Chondrocyte (in vitro differentiated cells): ENCODE data around the gene ELMOD1. TPM values are rescaled to one million over a fixed set of nuclear protein-coding genes. Genes with fewer than 3 reads are reported as not detected.
A peak's percentile ranks its signal among the peaks of the same experiment; 100 is the strongest.

ENCODE experiments used
- DNase-seq: peaks from one replicate; pipeline ENCODE4 v3.0.0; 2021; ENCODE audit warnings: mixed read lengths, low spot score
- H3K27ac Mint-ChIP-seq: one replicate; pipeline ENCODE4 v1.8.0; 2021; ENCODE audit warnings: mild to moderate bottlenecking, moderate library complexity, mixed read lengths; ENCODE audit not compliant: unreplicated experiment
- H3K27me3 Mint-ChIP-seq: 2 replicates; pipeline ENCODE4 v1.8.0; 2021; ENCODE audit warnings: low read depth, mixed read lengths
- H3K36me3 Mint-ChIP-seq: 2 replicates; pipeline ENCODE4 v1.8.0; 2021; ENCODE audit warnings: low read depth, mixed read lengths
- H3K4me1 Mint-ChIP-seq: 2 replicates; pipeline ENCODE4 v1.8.0; 2021; ENCODE audit warnings: low read depth, mild to moderate bottlenecking, mixed read lengths
- H3K4me3 Mint-ChIP-seq: one replicate; pipeline ENCODE4 v1.8.0; 2021; ENCODE audit warnings: mild to moderate bottlenecking, moderate library complexity, mixed read lengths; ENCODE audit not compliant: unreplicated experiment
- H3K9me3 Mint-ChIP-seq: 2 replicates; pipeline ENCODE4 v1.8.0; 2021; ENCODE audit warnings: low read depth, mixed read lengths
- CTCF ChIP-seq: fragments of 200-600 bp; sonication (generic); IDR thresholded peaks from 2 replicates; pipeline ENCODE4 v1.5.0; 2021; ENCODE audit warnings: antibody characterized with exemption, mild to moderate bottlenecking, moderate library complexity
- total RNA-seq: library from RNA; stranded (reverse); gene quantifications from 3 replicates; pipeline ENCODE4 v1.2.1, GENCODE V29; 2021

The ELMOD1 gene
- total RNA-seq, 1 donor from 2014 or later, result 0.15 TPM

- peaks cover 3% of the 10 kb centered on the region for H3K36me3 Mint-ChIP-seq
- H3K27me3 Mint-ChIP-seq, result peaks cover 35% of the 10 kb centered on the region
- no peaks in the 10 kb centered on the region for H3K4me1 Mint-ChIP-seq
- no peak overlapping the region for H3K27ac Mint-ChIP-seq
- peaks cover 9% of the 10 kb centered on the region for H3K9me3 Mint-ChIP-seq
- DNase-seq, result no peak
- no peak for TF ChIP-seq CTCF
- no peak overlapping the region for H3K4me3 Mint-ChIP-seq
Observed at GRCh38 chr11:107583629-107584195, 7.2 kb upstream of the ELMOD1 start.

- Mint-ChIP-seq H3K4me1 (peaks cover 15% of the 10 kb centered on the region), H3K27ac (no peak overlapping the region)
Observed at GRCh38 chr11:107587306-107587979, 3.5 kb upstream of the ELMOD1 start.

GRCh38 chr11:107591378-107592230 lies 657 bp downstream of the ELMOD1 start:
- DNase-seq, result no peak
- TF ChIP-seq CTCF, result no peak
- Mint-ChIP-seq H3K36me3 (peaks cover 3% of the 10 kb centered on the region), H3K4me3 (peak overlapping the region; percentile 80), H3K27me3 (peaks cover 75% of the 10 kb centered on the region), H3K9me3 (peaks cover 4% of the 10 kb centered on the region), H3K4me1 (peaks cover 15% of the 10 kb centered on the region), H3K27ac (no peak overlapping the region)

More at GRCh38 chr11:107587306-107587979, 3.5 kb upstream of the ELMOD1 start:
- H3K27me3 Mint-ChIP-seq, result peaks cover 59% of the 10 kb centered on the region
- DNase-seq, result no peak
- no peak for TF ChIP-seq CTCF
- H3K9me3 Mint-ChIP-seq, result peaks cover 4% of the 10 kb centered on the region
- peaks cover 3% of the 10 kb centered on the region for H3K36me3 Mint-ChIP-seq
- no peak overlapping the region for H3K4me3 Mint-ChIP-seq

- no peak overlapping the region for H3K27ac Mint-ChIP-seq
- H3K36me3 Mint-ChIP-seq, result peaks cover 3% of the 10 kb centered on the region
- H3K9me3 Mint-ChIP-seq, result peaks cover 4% of the 10 kb centered on the region
- peaks cover 76% of the 10 kb centered on the region for H3K27me3 Mint-ChIP-seq
- DNase-seq, result no peak
- TF ChIP-seq CTCF, result no peak
- peaks cover 15% of the 10 kb centered on the region for H3K4me1 Mint-ChIP-seq
- H3K4me3 Mint-ChIP-seq, result peak overlapping the region; percentile 80
Observed at GRCh38 chr11:107592231-107592590, 1.3 kb downstream of the ELMOD1 start.

GRCh38 chr11:107592813-107593212 lies 1.9 kb downstream of the ELMOD1 start:
- H3K36me3 Mint-ChIP-seq, result peaks cover 3% of the 10 kb centered on the region
- DNase-seq, result no peak

More at GRCh38 chr11:107592813-107593212, 1.9 kb downstream of the ELMOD1 start:
- Mint-ChIP-seq H3K27me3 (peaks cover 76% of the 10 kb centered on the region), H3K27ac (no peak overlapping the region), H3K4me3 (no peak overlapping the region), H3K9me3 (peaks cover 4% of the 10 kb centered on the region), H3K4me1 (peaks cover 15% of the 10 kb centered on the region)
- no peak for TF ChIP-seq CTCF
